ENCODE data around the gene RILPL1. TPM values are rescaled to one million over a fixed set of nuclear protein-coding genes. Genes with fewer than 3 reads are reported as not detected.

RILPL1 gene
- total RNA-seq, 2 experiments from 2014 or later: 0.38 to 0.86 TPM

GRCh38 chr12:123491481-123491880 is 42.0 kb downstream of the RILPL1 start:
- Histone ChIP-seq H3K36me3 (ENCODE audit: insufficient read depth, low read length) (no peaks in the 10 kb centered on the region), H3K4me2 (ENCODE audit: low read length) (no peak overlapping the region), H2AFZ (ENCODE audit: low read length) (no peak overlapping the region), H3K27ac (ENCODE audit: low read depth, low read length, poor library complexity, severe bottlenecking) (no peak overlapping the region), H3K79me2 (ENCODE audit: insufficient read depth, low read depth, low read length) (no peaks in the 10 kb centered on the region), H3K9me3 (ENCODE audit: low read length) (no peaks in the 10 kb centered on the region), H3K4me3 (ENCODE audit: low read depth, low read length, poor library complexity, severe bottlenecking) (no peak overlapping the region), H4K20me1 (ENCODE audit: insufficient read depth, low read length) (no peaks in the 10 kb centered on the region), H3K9me2 (ENCODE audit: insufficient read depth, low read length) (no peaks in the 10 kb centered on the region), H3K4me1 (ENCODE audit: insufficient read depth, low read length, poor library complexity, severe bottlenecking) (no peaks in the 10 kb centered on the region)
- no TSS peak for BruUV-seq (replicated peaks)
- intact Hi-C loops (cut with micrococcal nuclease; ENCODE audit: unreplicated experiment): no loop called here
- TF ChIP-seq EZH2phosphoT487 (IDR thresholded peaks at IDR 0.05; ENCODE audit: borderline replicate concordance, low read depth, low read length) (no peak), CTCF (conservative IDR thresholded peaks at IDR 0.05; ENCODE audit: low read length) (no peak)
- ChIA-PET POLR2A (no interaction called here), CTCF (ENCODE audit: unreplicated experiment) (no interaction called here)
- DNase-seq (ENCODE audit: low spot score): no peak

- intact Hi-C loops (cut with micrococcal nuclease; ENCODE audit: unreplicated experiment): no loop called here
- ChIA-PET CTCF (ENCODE audit: unreplicated experiment) (no interaction called here), POLR2A (interaction anchor here (0.7 kb wide), 1 partner anchor 13 kb away, joined by 3 read pairs; no protein-coding TSS in a partner anchor)
- Histone ChIP-seq H3K36me3 (ENCODE audit: insufficient read depth, low read length) (no peaks in the 10 kb centered on the region), H3K79me2 (ENCODE audit: insufficient read depth, low read depth, low read length) (no peaks in the 10 kb centered on the region), H3K4me3 (ENCODE audit: low read depth, low read length, poor library complexity, severe bottlenecking) (no peak overlapping the region), H3K27ac (ENCODE audit: low read depth, low read length, poor library complexity, severe bottlenecking) (no peak overlapping the region), H3K4me1 (ENCODE audit: insufficient read depth, low read length, poor library complexity, severe bottlenecking) (no peaks in the 10 kb centered on the region), H2AFZ (ENCODE audit: low read length) (no peak overlapping the region), H3K9me2 (ENCODE audit: insufficient read depth, low read length) (no peaks in the 10 kb centered on the region), H3K4me2 (ENCODE audit: low read length) (no peak overlapping the region), H3K9me3 (ENCODE audit: low read length) (no peaks in the 10 kb centered on the region), H4K20me1 (ENCODE audit: insufficient read depth, low read length) (no peaks in the 10 kb centered on the region)
- TF ChIP-seq EZH2phosphoT487 (IDR thresholded peaks at IDR 0.05; ENCODE audit: borderline replicate concordance, low read depth, low read length) (no peak), CTCF (conservative IDR thresholded peaks at IDR 0.05; ENCODE audit: low read length) (no peak)
- no peak for DNase-seq (ENCODE audit: low spot score)
- BruUV-seq (replicated peaks): no TSS peak
Observed at GRCh38 chr12:123491056-123491455, 42.5 kb downstream of the RILPL1 start.

- Histone ChIP-seq H3K79me2 (ENCODE audit: insufficient read depth, low read depth, low read length) (no peaks in the 10 kb centered on the region), H3K9me2 (ENCODE audit: insufficient read depth, low read length) (no peaks in the 10 kb centered on the region), H3K4me2 (ENCODE audit: low read length) (no peak overlapping the region), H3K36me3 (ENCODE audit: insufficient read depth, low read length) (no peaks in the 10 kb centered on the region), H4K20me1 (ENCODE audit: insufficient read depth, low read length) (no peaks in the 10 kb centered on the region), H3K27ac (ENCODE audit: low read depth, low read length, poor library complexity, severe bottlenecking) (no peak overlapping the region), H3K4me1 (ENCODE audit: insufficient read depth, low read length, poor library complexity, severe bottlenecking) (no peaks in the 10 kb centered on the region), H3K9me3 (ENCODE audit: low read length) (no peaks in the 10 kb centered on the region), H3K4me3 (ENCODE audit: low read depth, low read length, poor library complexity, severe bottlenecking) (no peak overlapping the region), H2AFZ (ENCODE audit: low read length) (no peak overlapping the region)
- POLR2A ChIA-PET: no interaction called here
- CTCF ChIA-PET (ENCODE audit: unreplicated experiment): no interaction called here
- no TSS peak for BruUV-seq (replicated peaks)
- intact Hi-C loops (cut with micrococcal nuclease; ENCODE audit: unreplicated experiment): no loop called here
- TF ChIP-seq EZH2phosphoT487 (IDR thresholded peaks at IDR 0.05; ENCODE audit: borderline replicate concordance, low read depth, low read length) (no peak), CTCF (conservative IDR thresholded peaks at IDR 0.05; ENCODE audit: low read length) (no peak)
- DNase-seq (ENCODE audit: low spot score): no peak
Observed at GRCh38 chr12:123490089-123490488, 43.4 kb downstream of the RILPL1 start.
